K562 (cell line): ENCODE measurements around the gene TOM1L2. TPM values are rescaled to one million over a fixed set of nuclear protein-coding genes. Genes with fewer than 3 reads are reported as not detected.

Experiments
- MYC ChIP-seq, 2 experiments: fragments of 250-450 bp in 1 of 2; sonication (Bioruptor Pico) in 1 of 2; IDR thresholded peaks; 2 replicates each; pipeline versions ENCODE4 v1.5.1 to v1.6.1; 2012 to 2021; ENCODE audit warnings: low read depth in 2 of 2, borderline replicate concordance in 1 of 2, improper control_type of control experiment in 1 of 2, low read length in 1 of 2, mild to moderate bottlenecking in 1 of 2, moderate library complexity in 1 of 2
- SMC3 ChIP-seq: conservative IDR thresholded peaks from 2 replicates; pipeline ENCODE4 v1.6.1; 2011; ENCODE audit warnings: low read depth, low read length, improper control_type of control experiment; ENCODE audit not compliant: insufficient read depth
- TSC22D4 ChIP-seq: fragments of 450-650 bp; IDR thresholded peaks from 2 replicates; pipeline ENCODE4 v1.6.1; 2016; ENCODE audit warnings: missing genetic modification characterization, missing biosample characterization, control low read depth
- polyA plus RNA-seq, 8 experiments: library from polyadenylated mRNA; depleted of rRNA in 4 of 8; stranded (reverse) in 5 of 8; unstranded in 3 of 8; fragments of >200 nt; fragmentation: Nextera tagmentation in 2 of 8; fragmentation: Illumina TruSeq in 1 of 8; extraction: Ambion mirVana in 2 of 8; extraction: Trizol in 1 of 8; gene quantifications; 2 replicates each; pipeline versions ENCODE4 v1.2.1 to v1.2.3, GENCODE V29; 2011 to 2014; ENCODE audit warnings: inconsistent platforms in 1 of 8, missing spikeins in 1 of 8
- total RNA-seq, 7 experiments: library from RNA; depleted of rRNA in 6 of 7; stranded (reverse); fragments of >200 nt in 6 of 7; fragmentation: Illumina TruSeq in 2 of 7; extraction: Trizol in 2 of 7; gene quantifications; 2 replicates each; pipeline versions ENCODE4 v1.2.1 to v1.2.3, GENCODE V29; 2011 to 2021; ENCODE audit warnings: low replicate concordance in 1 of 7
- TF ChIP-seq, protein P1 (sequence below): sonication (generic); formaldehyde crosslinking; IDR thresholded peaks from 2 replicates; pipeline ENCODE4 v1.8.1; 2023; ENCODE audit warnings: mild to moderate bottlenecking, missing genetic modification reagents
- TF ChIP-seq, protein P2 (sequence below): fragments of 250-450 bp; sonication (Bioruptor Pico); IDR thresholded peaks from 2 replicates; pipeline ENCODE4 v1.5.0; 2021; ENCODE audit warnings: mild to moderate bottlenecking, borderline replicate concordance

Gene TOM1L2
- total and polyA plus RNA-seq, 9 of the 15 experiments (the other 6 are each of a cell fraction or from before 2014, with no cell fraction given) = 0.07 to 6.0 (median 2.5) TPM

DNA sequence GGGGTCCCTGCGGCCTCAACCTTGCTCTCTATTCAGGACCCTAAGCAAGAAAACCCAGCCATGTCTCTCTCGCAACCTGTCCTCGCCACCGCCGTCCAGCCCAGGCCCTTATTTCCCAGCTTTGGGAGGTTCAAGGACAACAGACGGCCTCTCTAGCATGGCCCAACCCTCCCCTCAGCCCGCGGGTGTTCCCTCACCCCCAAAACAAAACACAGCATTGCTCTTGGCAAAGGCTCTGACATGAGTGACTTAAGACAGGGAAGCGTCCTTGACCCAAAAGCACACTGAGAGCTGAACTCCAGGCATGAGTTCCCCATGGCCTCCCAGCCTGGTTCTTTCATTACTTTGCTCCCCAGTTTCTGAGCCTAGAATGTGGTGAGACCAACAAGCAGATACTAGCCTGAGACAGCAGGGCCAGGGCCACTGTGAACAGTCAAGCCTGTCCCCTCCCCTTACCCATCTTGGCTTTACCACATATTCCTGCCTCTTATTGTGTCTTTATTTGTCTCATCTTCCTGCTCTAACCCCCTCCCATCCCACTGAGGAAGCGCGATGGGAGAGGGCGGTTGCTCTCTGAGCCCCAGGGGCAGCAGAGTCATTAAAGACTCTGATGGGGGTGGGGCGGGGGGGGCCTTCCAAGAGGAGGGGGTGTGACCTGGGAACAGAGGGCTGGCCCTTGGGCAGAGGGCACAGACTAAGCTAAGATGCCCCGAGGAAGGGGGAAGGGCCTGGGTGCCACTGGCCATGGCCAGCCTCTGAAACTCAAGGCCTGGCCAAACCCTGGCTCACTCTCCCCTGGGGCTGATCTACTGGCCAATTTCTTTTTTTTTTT, 147.2 kb downstream of the TOM1L2 start (continued):
- TF ChIP-seq, protein P1, sequence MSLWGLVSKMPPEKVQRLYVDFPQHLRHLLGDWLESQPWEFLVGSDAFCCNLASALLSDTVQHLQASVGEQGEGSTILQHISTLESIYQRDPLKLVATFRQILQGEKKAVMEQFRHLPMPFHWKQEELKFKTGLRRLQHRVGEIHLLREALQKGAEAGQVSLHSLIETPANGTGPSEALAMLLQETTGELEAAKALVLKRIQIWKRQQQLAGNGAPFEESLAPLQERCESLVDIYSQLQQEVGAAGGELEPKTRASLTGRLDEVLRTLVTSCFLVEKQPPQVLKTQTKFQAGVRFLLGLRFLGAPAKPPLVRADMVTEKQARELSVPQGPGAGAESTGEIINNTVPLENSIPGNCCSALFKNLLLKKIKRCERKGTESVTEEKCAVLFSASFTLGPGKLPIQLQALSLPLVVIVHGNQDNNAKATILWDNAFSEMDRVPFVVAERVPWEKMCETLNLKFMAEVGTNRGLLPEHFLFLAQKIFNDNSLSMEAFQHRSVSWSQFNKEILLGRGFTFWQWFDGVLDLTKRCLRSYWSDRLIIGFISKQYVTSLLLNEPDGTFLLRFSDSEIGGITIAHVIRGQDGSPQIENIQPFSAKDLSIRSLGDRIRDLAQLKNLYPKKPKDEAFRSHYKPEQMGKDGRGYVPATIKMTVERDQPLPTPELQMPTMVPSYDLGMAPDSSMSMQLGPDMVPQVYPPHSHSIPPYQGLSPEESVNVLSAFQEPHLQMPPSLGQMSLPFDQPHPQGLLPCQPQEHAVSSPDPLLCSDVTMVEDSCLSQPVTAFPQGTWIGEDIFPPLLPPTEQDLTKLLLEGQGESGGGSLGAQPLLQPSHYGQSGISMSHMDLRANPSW (CRISPR knock-in tag) = no peak
- TF ChIP-seq TSC22D4 (no peak), SMC3 (no peak), MYC (IDR thresholded peaks at IDR 0.05; ENCODE audit: low read depth, low read length) (no peak), MYC (CRISPR knock-in tag; IDR thresholded peaks at IDR 0.05; ENCODE audit: borderline replicate concordance, low read depth) (no peak)
- TF ChIP-seq, protein P2, sequence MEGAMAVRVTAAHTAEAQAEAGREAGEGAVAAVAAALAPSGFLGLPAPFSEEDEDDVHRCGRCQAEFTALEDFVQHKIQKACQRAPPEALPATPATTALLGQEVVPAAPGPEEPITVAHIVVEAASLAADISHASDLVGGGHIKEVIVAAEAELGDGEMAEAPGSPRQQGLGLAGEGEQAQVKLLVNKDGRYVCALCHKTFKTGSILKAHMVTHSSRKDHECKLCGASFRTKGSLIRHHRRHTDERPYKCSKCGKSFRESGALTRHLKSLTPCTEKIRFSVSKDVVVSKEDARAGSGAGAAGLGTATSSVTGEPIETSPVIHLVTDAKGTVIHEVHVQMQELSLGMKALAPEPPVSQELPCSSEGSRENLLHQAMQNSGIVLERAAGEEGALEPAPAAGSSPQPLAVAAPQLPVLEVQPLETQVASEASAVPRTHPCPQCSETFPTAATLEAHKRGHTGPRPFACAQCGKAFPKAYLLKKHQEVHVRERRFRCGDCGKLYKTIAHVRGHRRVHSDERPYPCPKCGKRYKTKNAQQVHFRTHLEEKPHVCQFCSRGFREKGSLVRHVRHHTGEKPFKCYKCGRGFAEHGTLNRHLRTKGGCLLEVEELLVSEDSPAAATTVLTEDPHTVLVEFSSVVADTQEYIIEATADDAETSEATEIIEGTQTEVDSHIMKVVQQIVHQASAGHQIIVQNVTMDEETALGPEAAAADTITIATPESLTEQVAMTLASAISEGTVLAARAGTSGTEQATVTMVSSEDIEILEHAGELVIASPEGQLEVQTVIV (CRISPR knock-in tag) = no peak
